IMR-90 (cell line): ENCODE results near the gene DNASE2. TPM values are rescaled to one million over a fixed set of nuclear protein-coding genes. Genes with fewer than 3 reads are reported as not detected.

Experiments
- ATAC-seq: fragments of 200-7000 bp; cut with Tn5 transposase; 2 replicates; pipeline ENCODE4 v1.9.1; 2020; ENCODE audit warnings: low read depth, mild to moderate bottlenecking, moderate library complexity
- BruUV-seq: library from RNA; stranded (reverse); fragments of 400-500 nt; replicated peaks from 2 replicates; lab custom pipeline; 2021; lab: Mats Ljungman, UMichigan
- CTCF ChIA-PET: fragments of 300-600 bp; formaldehyde crosslinking; extraction: SDS; loops from one replicate; lab custom pipeline; 2021; ENCODE audit warnings: antibody characterized with exemption; lab: Yijun Ruan, JAX
- POLR2A ChIA-PET: fragments of 300-600 bp; sonication (Branson Sonifier 250); formaldehyde crosslinking; loops from one replicate; lab custom pipeline; 2022; ENCODE audit warnings: antibody characterized with exemption; ENCODE audit not compliant: unreplicated experiment; lab: Charles Lee
- DNase-seq: peaks from one replicate; pipeline ENCODE4 v3.0.0; 2013
- H2AFZ ChIP-seq: replicated peaks from 2 replicates; pipeline ENCODE3; 2013; ENCODE audit warnings: low read length, mild to moderate bottlenecking; ENCODE audit not compliant: poor library complexity
- H2AK5ac ChIP-seq: 2 replicates; pipeline ENCODE4 v1.6.1; 2013; ENCODE audit warnings: low read depth, low read length, inconsistent platforms
- H2AK9ac ChIP-seq: replicated peaks from 2 replicates; pipeline ENCODE3; 2013; ENCODE audit warnings: mild to moderate bottlenecking, low read depth, low read length, moderate library complexity; ENCODE audit not compliant: poor library complexity
- H2BK120ac ChIP-seq: 2 replicates; pipeline ENCODE4 v1.6.1; 2013; ENCODE audit warnings: low read depth, low read length, inconsistent platforms
- H2BK15ac ChIP-seq: 3 replicates; pipeline ENCODE4 v1.6.1; 2013; ENCODE audit warnings: low read depth, low read length, inconsistent platforms
- H2BK20ac ChIP-seq: 2 replicates; pipeline ENCODE4 v1.6.1; 2013; ENCODE audit warnings: low read depth, mild to moderate bottlenecking, inconsistent platforms, low read length, moderate library complexity
- H2BK5ac ChIP-seq: 2 replicates; pipeline ENCODE4 v1.6.1; 2013; ENCODE audit warnings: mild to moderate bottlenecking, low read depth, low read length, inconsistent platforms; ENCODE audit not compliant: poor library complexity, severe bottlenecking
- H3K14ac ChIP-seq: replicated peaks from 2 replicates; pipeline ENCODE4 v1.6.1; 2013; ENCODE audit warnings: low read depth, low read length, inconsistent platforms
- H3K18ac ChIP-seq: 2 replicates; pipeline ENCODE4 v1.6.1; 2013; ENCODE audit warnings: low read depth, low read length, control low read depth
- H3K23ac ChIP-seq: 2 replicates; pipeline ENCODE4 v1.6.1; 2013; ENCODE audit warnings: low read depth, low read length, inconsistent platforms
- H3K27ac ChIP-seq: 2 replicates; pipeline ENCODE4 v1.5.1; 2013; ENCODE audit warnings: mild to moderate bottlenecking, control low read depth, low read length; ENCODE audit not compliant: insufficient read depth
- H3K27me3 ChIP-seq: 2 replicates; pipeline ENCODE4 v1.6.1; 2013; ENCODE audit warnings: low read length; ENCODE audit not compliant: control insufficient read depth, insufficient read depth
- H3K36me3 ChIP-seq: 2 replicates; pipeline ENCODE4 v1.6.1; 2013; ENCODE audit warnings: low read length, mixed read lengths; ENCODE audit not compliant: control insufficient read depth, insufficient read depth
- H3K4ac ChIP-seq: 2 replicates; pipeline ENCODE4 v1.6.1; 2013; ENCODE audit warnings: low read depth, low read length, inconsistent platforms
- H3K4me1 ChIP-seq: 2 replicates; pipeline ENCODE4 v1.6.1; 2013; ENCODE audit warnings: low read length, mixed read lengths; ENCODE audit not compliant: control insufficient read depth, insufficient read depth
- H3K4me2 ChIP-seq: 2 replicates; pipeline ENCODE4 v1.6.1; 2013; ENCODE audit warnings: low read depth, mild to moderate bottlenecking, control low read depth, low read length, moderate library complexity
- H3K4me3 ChIP-seq: 2 replicates; pipeline ENCODE4 v1.5.1; 2013; ENCODE audit warnings: low read depth, mild to moderate bottlenecking, control low read depth, low read length, moderate library complexity; ENCODE audit not compliant: insufficient read depth
- H3K56ac ChIP-seq: 2 replicates; pipeline ENCODE4 v1.6.1; 2013; ENCODE audit warnings: low read length, inconsistent platforms; ENCODE audit not compliant: insufficient read depth; ENCODE audit errors: extremely low read depth
- H3K79me1 ChIP-seq, 2 experiments: 2 replicates each; pipeline ENCODE4 v1.6.1; 2013; ENCODE audit warnings: low read length in 2 of 2, inconsistent platforms in 1 of 2, low read depth in 1 of 2
- H3K9ac ChIP-seq: 2 replicates; pipeline ENCODE4 v1.6.1; 2013; ENCODE audit warnings: low read depth, low read length, control low read depth
- H3K9me1 ChIP-seq: 2 replicates; pipeline ENCODE4 v1.6.1; 2013; ENCODE audit warnings: low read length, inconsistent platforms; ENCODE audit not compliant: insufficient read depth
- H3K9me3 ChIP-seq: 2 replicates; pipeline ENCODE4 v1.6.1; 2013; ENCODE audit warnings: low read length; ENCODE audit not compliant: control insufficient read depth, insufficient read depth
- H4K20me1 ChIP-seq: 2 replicates; pipeline ENCODE4 v1.6.1; 2013; ENCODE audit warnings: low read length, inconsistent platforms; ENCODE audit not compliant: insufficient read depth
- H4K5ac ChIP-seq: 2 replicates; pipeline ENCODE4 v1.6.1; 2013; ENCODE audit warnings: mild to moderate bottlenecking, low read depth, low read length, control low read depth
- H4K8ac ChIP-seq, 2 experiments: 2 replicates each; pipeline ENCODE4 v1.6.1; 2013; ENCODE audit warnings: low read depth in 2 of 2, low read length in 2 of 2, control low read depth in 1 of 2, inconsistent platforms in 1 of 2
- H4K91ac ChIP-seq: 2 replicates; pipeline ENCODE4 v1.6.1; 2013; ENCODE audit warnings: low read depth, low read length, inconsistent platforms; ENCODE audit not compliant: insufficient read depth
- CHD1 ChIP-seq: IDR thresholded peaks from 2 replicates; pipeline ENCODE4 v1.6.1; 2012; ENCODE audit warnings: low read depth, low read length, improper control_type of control experiment
- MAZ ChIP-seq: IDR thresholded peaks from 2 replicates; pipeline ENCODE4 v1.6.1; 2012; ENCODE audit warnings: low read depth, mild to moderate bottlenecking, low read length, improper control_type of control experiment, moderate library complexity, borderline replicate concordance
- RAD21 ChIP-seq: IDR thresholded peaks from 2 replicates; pipeline ENCODE4 v1.6.1; 2012; ENCODE audit warnings: low read length, improper control_type of control experiment
- RCOR1 ChIP-seq: IDR thresholded peaks from 2 replicates; pipeline ENCODE4 v1.6.1; 2012; ENCODE audit warnings: mild to moderate bottlenecking, low read length, improper control_type of control experiment; ENCODE audit not compliant: insufficient replicate concordance
- SMC3 ChIP-seq: fragments of 150-350 bp; IDR thresholded peaks from 2 replicates; pipeline ENCODE4 v1.6.1; 2016; ENCODE audit warnings: low read depth, mild to moderate bottlenecking, antibody characterized with exemption, low read length, moderate library complexity
- WGBS, 2 experiments: methylation state at CpG; one replicate each; pipeline versions ENCODE4 v1.1.5 to v1.1.7; 2013; ENCODE audit warnings: missing lambda C conversion rate in 2 of 2; ENCODE audit not compliant: insufficient read length in 1 of 2; ENCODE audit errors: extremely low coverage in 2 of 2; 5-methylcytosine and 5-hydroxymethylcytosine counted together
- dilution Hi-C: fragments of 300-500 bp; cut with HindIII; formaldehyde crosslinking; loops from one replicate; pipeline ENCODE4 v1.14.3; 2018; ENCODE audit warnings: low sequenced_read_pairs; ENCODE audit not compliant: unreplicated experiment
- in situ Hi-C: fragments of 300-500 bp; cut with MboI; formaldehyde crosslinking; loops from 3 replicates; pipeline ENCODE4 v1.14.3; 2019; ENCODE audit warnings: low sequenced_read_pairs, inconsistent platforms, mixed read lengths
- intact Hi-C: fragments of 100-400 bp; cut with micrococcal nuclease; formaldehyde crosslinking; loops from 2 replicates; pipeline ENCODE4 v1.10.0; 2022
- polyA plus RNA-seq, 3 experiments: library from polyadenylated mRNA; depleted of rRNA; stranded (reverse); fragments of >200 nt; gene quantifications; 2 replicates each; pipeline ENCODE4 v1.2.3, GENCODE V29; 2012; ENCODE audit warnings: low replicate concordance in 1 of 3
- total RNA-seq: library from RNA; depleted of rRNA; stranded (reverse); fragments of >200 nt; gene quantifications from 2 replicates; pipeline ENCODE4 v1.2.3, GENCODE V29; 2012
- TF ChIP-seq, protein P1 (sequence below): fragments of 150-350 bp; IDR thresholded peaks from 2 replicates; pipeline ENCODE4 v1.6.1; 2017; ENCODE audit warnings: mild to moderate bottlenecking, antibody characterized with exemption, low read length, low read depth
- TF ChIP-seq, protein P2 (sequence below): conservative IDR thresholded peaks from 2 replicates; pipeline ENCODE4 v1.5.1; 2012; ENCODE audit warnings: mild to moderate bottlenecking, low read depth, low read length, improper control_type of control experiment

DNASE2 gene
- total and polyA plus RNA-seq, 2 of the 4 experiments (the other 2 are of a cell fraction): 9.5 to 31.1 TPM

DNA sequence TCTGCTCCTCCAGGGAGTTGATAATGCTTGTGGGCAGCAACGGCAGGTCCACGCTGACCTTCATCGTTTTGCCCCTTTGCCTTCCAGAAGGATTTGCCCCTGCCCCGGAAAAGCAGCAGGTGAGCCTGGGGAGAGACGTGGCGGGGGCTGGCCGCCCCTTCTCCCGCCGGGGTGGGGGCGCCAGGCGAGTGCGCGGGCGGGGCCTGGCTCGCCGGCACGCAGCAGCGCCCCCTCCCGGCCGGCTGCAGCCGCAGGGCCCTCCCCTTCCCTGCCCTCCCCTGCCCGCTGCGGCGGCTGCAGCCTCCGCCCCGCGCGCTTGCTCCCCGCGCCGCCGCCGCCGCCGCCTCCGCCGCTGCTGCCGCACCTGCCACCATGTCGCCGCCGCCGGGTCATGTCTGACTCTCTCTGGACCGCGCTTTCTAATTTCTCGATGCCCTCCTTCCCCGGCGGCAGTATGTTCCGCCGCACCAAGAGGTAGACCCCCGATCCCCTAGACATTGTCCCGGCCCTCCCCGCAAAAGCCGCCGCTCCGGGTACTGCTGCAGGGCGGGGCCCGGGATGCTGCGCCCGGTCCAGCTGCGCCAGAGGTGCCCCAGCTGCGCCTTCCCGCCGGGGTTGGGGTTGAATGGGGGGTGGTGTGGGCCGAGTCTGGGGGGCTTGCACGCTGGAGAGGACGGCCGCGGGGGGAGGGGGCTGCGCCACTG is 42.9 kb downstream of the DNASE2 start, which contains the start of gene MAST1:
MAST1 (plus strand) TSS at position 334 of the 704 bp plus-strand sequence; CDS start at position 392, 58 bp downstream.
- Histone ChIP-seq H3K4me3 (peak within 1 kb of the TSS; percentile 34), H2BK20ac (no peak within 1 kb of the TSS), H3K27ac (no peak within 1 kb of the TSS), H2BK120ac (no peak within 1 kb of the TSS), H3K4ac (no peak within 1 kb of the TSS), H3K23ac (peak within 1 kb of the TSS; percentile 5; the same call in 1 of the 2 replicates), H3K4me1 (peaks cover 4% of the 10 kb centered on the region; the same call in 1 of the 2 replicates), H2BK5ac (no peak within 1 kb of the TSS), H2AK9ac (peak within 1 kb of the TSS; percentile 81), H3K27me3 (peaks cover 71% of the 10 kb centered on the region), H4K20me1 (peaks cover 11% of the 10 kb centered on the region), H3K79me1 (no peaks in the 10 kb centered on the region), H2BK15ac (no peak within 1 kb of the TSS), H3K14ac (no peak within 1 kb of the TSS), H3K9ac (no peak within 1 kb of the TSS), H3K9me1 (peaks cover 8% of the 10 kb centered on the region; the same call in 1 of the 2 replicates), H3K36me3 (no peaks in the 10 kb centered on the region), H3K56ac (no peak within 1 kb of the TSS), H3K9me3 (no peaks in the 10 kb centered on the region; the same call in 1 of the 2 replicates), H4K91ac (no peak within 1 kb of the TSS), H4K8ac (no peak within 1 kb of the TSS), H3K4me2 (peak within 1 kb of the TSS; percentile 71), H4K5ac (no peak within 1 kb of the TSS), H2AFZ (peak within 1 kb of the TSS; percentile 81), H3K18ac (no peak within 1 kb of the TSS), H2AK5ac (no peak within 1 kb of the TSS)
- ChIA-PET POLR2A (no interaction called here), CTCF (interaction anchor here (0.6 kb wide), 1 partner anchor 81 kb away, joined by 4 read pairs; no protein-coding TSS in a partner anchor)
- DNase-seq (no peak), ATAC-seq (peak; percentile 67)
- intact Hi-C loops (no loop called here), dilution Hi-C loops (no loop called here), in situ Hi-C loops (loop anchor here (5.0 kb wide), 1 partner anchor 66 kb away; no protein-coding TSS in a partner anchor)
- 1% methylated on average over 18 of the region's 69 CpGs; no CpG with 5 or more reads in 1 of the 2 experiments for WGBS, 2 experiments
- no TSS peak for BruUV-seq
- TF ChIP-seq, protein P1, sequence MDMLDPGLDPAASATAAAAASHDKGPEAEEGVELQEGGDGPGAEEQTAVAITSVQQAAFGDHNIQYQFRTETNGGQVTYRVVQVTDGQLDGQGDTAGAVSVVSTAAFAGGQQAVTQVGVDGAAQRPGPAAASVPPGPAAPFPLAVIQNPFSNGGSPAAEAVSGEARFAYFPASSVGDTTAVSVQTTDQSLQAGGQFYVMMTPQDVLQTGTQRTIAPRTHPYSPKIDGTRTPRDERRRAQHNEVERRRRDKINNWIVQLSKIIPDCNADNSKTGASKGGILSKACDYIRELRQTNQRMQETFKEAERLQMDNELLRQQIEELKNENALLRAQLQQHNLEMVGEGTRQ: no peak
- TF ChIP-seq RAD21: peak; percentile 28; the same call in 1 of the 2 replicates
- peak; percentile 20; the same call in 1 of the 2 replicates for TF ChIP-seq SMC3
- TF ChIP-seq, protein P2, sequence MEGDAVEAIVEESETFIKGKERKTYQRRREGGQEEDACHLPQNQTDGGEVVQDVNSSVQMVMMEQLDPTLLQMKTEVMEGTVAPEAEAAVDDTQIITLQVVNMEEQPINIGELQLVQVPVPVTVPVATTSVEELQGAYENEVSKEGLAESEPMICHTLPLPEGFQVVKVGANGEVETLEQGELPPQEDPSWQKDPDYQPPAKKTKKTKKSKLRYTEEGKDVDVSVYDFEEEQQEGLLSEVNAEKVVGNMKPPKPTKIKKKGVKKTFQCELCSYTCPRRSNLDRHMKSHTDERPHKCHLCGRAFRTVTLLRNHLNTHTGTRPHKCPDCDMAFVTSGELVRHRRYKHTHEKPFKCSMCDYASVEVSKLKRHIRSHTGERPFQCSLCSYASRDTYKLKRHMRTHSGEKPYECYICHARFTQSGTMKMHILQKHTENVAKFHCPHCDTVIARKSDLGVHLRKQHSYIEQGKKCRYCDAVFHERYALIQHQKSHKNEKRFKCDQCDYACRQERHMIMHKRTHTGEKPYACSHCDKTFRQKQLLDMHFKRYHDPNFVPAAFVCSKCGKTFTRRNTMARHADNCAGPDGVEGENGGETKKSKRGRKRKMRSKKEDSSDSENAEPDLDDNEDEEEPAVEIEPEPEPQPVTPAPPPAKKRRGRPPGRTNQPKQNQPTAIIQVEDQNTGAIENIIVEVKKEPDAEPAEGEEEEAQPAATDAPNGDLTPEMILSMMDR: peak; percentile 59
- no peak for TF ChIP-seq CHD1
- TF ChIP-seq RCOR1: no peak
- peak; percentile 80 for TF ChIP-seq MAZ
